ENCODE results near the gene VPS37D.
"Not testable (repeated sequence)": the region's sequence is repeated elsewhere in the genome, so short reads cannot be mapped to it uniquely, and the experiment has no call there.

- not testable (repeated sequence) for TF ChIP-seq FOXA1 (IDR thresholded peaks at IDR 0.05); FOXM1 (IDR thresholded peaks at IDR 0.05; ENCODE audit: borderline replicate concordance)
Observed at GRCh38 chr7:73660594-73660993, 7.0 kb upstream of the VPS37D start.
